SK-N-SH (cell line): Measurements from ENCODE around the gene CHST9.

Experiments
- CHD2 ChIP-seq: fragments of 150-350 bp; IDR thresholded peaks from 2 replicates; pipeline ENCODE4 v1.6.1; 2018; ENCODE audit warnings: low read length; ENCODE audit not compliant: partially characterized antibody
- CTCF ChIP-seq: fragments of 200-600 bp; sonication (generic); IDR thresholded peaks from 2 replicates; pipeline ENCODE4 v1.6.1; 2017; ENCODE audit warnings: antibody characterized with exemption, mild to moderate bottlenecking, moderate library complexity
- EZH2phosphoT487 ChIP-seq: fragments of 200-600 bp; sonication (generic); IDR thresholded peaks from 2 replicates; pipeline ENCODE4 v1.6.1; 2017; ENCODE audit warnings: low read depth, mixed run types, mild to moderate bottlenecking, antibody characterized with exemption, moderate library complexity, borderline replicate concordance
- MXI1 ChIP-seq: IDR thresholded peaks from 2 replicates; pipeline ENCODE4 v1.6.1; 2012; ENCODE audit warnings: mild to moderate bottlenecking, low read depth, low read length, improper control_type of control experiment
- NFIC ChIP-seq: IDR thresholded peaks from 2 replicates; pipeline ENCODE4 v1.4.0; 2012; ENCODE audit warnings: borderline replicate concordance
- NRF1 ChIP-seq: IDR thresholded peaks from 2 replicates; pipeline ENCODE4 v1.6.1; 2012; ENCODE audit warnings: low read depth, mild to moderate bottlenecking, low read length
- POLR2AphosphoS5 ChIP-seq: IDR thresholded peaks from 2 replicates; pipeline ENCODE4 v1.6.1; 2012; ENCODE audit warnings: low read depth, low read length
- RFX5 ChIP-seq: IDR thresholded peaks from 2 replicates; pipeline ENCODE4 v1.6.1; 2012; ENCODE audit warnings: mild to moderate bottlenecking, improper control_type of control experiment, low read length
- SMC3 ChIP-seq: IDR thresholded peaks from 2 replicates; pipeline ENCODE4 v1.6.1; 2012; ENCODE audit warnings: low read depth, low read length, improper control_type of control experiment
- TAF1 ChIP-seq: IDR thresholded peaks from 2 replicates; pipeline ENCODE4 v1.6.1; 2012; ENCODE audit warnings: low read depth, mild to moderate bottlenecking, low read length, moderate library complexity, borderline replicate concordance
- TEAD4 ChIP-seq: IDR thresholded peaks from 2 replicates; pipeline ENCODE4 v1.4.0; 2012; ENCODE audit warnings: mild to moderate bottlenecking, borderline replicate concordance; ENCODE audit not compliant: insufficient read depth
- USF1 ChIP-seq: IDR thresholded peaks from 2 replicates; pipeline ENCODE4 v1.4.0; 2012; ENCODE audit warnings: low read depth, borderline replicate concordance

GRCh38 chr18:27075828-27076227 lies 109.3 kb downstream of the CHST9 start:
- no peak for TF ChIP-seq POLR2AphosphoS5
- TF ChIP-seq SMC3, result no peak
- TF ChIP-seq NRF1, result no peak
- no peak for TF ChIP-seq MXI1
- no peak for TF ChIP-seq TAF1
- no peak for TF ChIP-seq CHD2
- TF ChIP-seq NFIC, result no peak
- no peak for TF ChIP-seq CTCF
- TF ChIP-seq TEAD4, result no peak
- no peak for TF ChIP-seq EZH2phosphoT487
- TF ChIP-seq RFX5, result no peak
- no peak for TF ChIP-seq USF1
